IPS-15b (cell line): ENCODE data around the gene HTRA1.

Experiments used
- H3K27me3 ChIP-seq: one replicate; pipeline ENCODE4 v1.6.1; 2013; ENCODE audit warnings: low read length; ENCODE audit not compliant: control insufficient read depth, insufficient read depth
- H3K36me3 ChIP-seq: one replicate; pipeline ENCODE4 v1.6.1; 2013; ENCODE audit warnings: low read length; ENCODE audit not compliant: control insufficient read depth, insufficient read depth
- H3K4me1 ChIP-seq: one replicate; pipeline ENCODE4 v1.6.1; 2013; ENCODE audit warnings: mild to moderate bottlenecking, low read length; ENCODE audit not compliant: control insufficient read depth, insufficient read depth
- H3K4me3 ChIP-seq: one replicate; pipeline ENCODE4 v1.5.1; 2013; ENCODE audit warnings: low read depth, low read length
- H3K9ac ChIP-seq: one replicate; pipeline ENCODE4 v1.6.1; 2013; ENCODE audit warnings: low read depth, mild to moderate bottlenecking, low read length
- H3K9me3 ChIP-seq: one replicate; pipeline ENCODE4 v1.6.1; 2013; ENCODE audit warnings: mild to moderate bottlenecking, low read length; ENCODE audit not compliant: control insufficient read depth, insufficient read depth

The HTRA1 gene

GRCh38 chr10:122478971-122479370 lies 17.6 kb downstream of the HTRA1 start:
- H3K9ac ChIP-seq, result no peak overlapping the region
- no peaks in the 10 kb centered on the region for H3K27me3 ChIP-seq
- H3K4me1 ChIP-seq, result peaks cover 13% of the 10 kb centered on the region
- no peak overlapping the region for H3K4me3 ChIP-seq
- peaks cover 2% of the 10 kb centered on the region for H3K9me3 ChIP-seq
- no peaks in the 10 kb centered on the region for H3K36me3 ChIP-seq

- Histone ChIP-seq H3K4me1 (peaks cover 13% of the 10 kb centered on the region), H3K9me3 (peaks cover 2% of the 10 kb centered on the region), H3K4me3 (no peak overlapping the region), H3K9ac (no peak overlapping the region), H3K27me3 (no peaks in the 10 kb centered on the region), H3K36me3 (no peaks in the 10 kb centered on the region)
Observed at GRCh38 chr10:122480146-122480833, 18.9 kb downstream of the HTRA1 start.

- Histone ChIP-seq H3K27me3 (no peaks in the 10 kb centered on the region), H3K36me3 (no peaks in the 10 kb centered on the region), H3K4me3 (no peak overlapping the region), H3K9ac (no peak overlapping the region), H3K9me3 (peaks cover 2% of the 10 kb centered on the region), H3K4me1 (peaks cover 7% of the 10 kb centered on the region)
Observed at GRCh38 chr10:122481296-122482056, 20.1 kb downstream of the HTRA1 start.

- Histone ChIP-seq H3K9ac (no peak overlapping the region), H3K4me1 (no peaks in the 10 kb centered on the region), H3K27me3 (no peaks in the 10 kb centered on the region), H3K9me3 (peaks cover 2% of the 10 kb centered on the region), H3K4me3 (no peak overlapping the region), H3K36me3 (no peaks in the 10 kb centered on the region)
Observed at GRCh38 chr10:122484276-122485060, 23.1 kb downstream of the HTRA1 start.

GRCh38 chr10:122485670-122486069 lies 24.3 kb downstream of the HTRA1 start:
- Histone ChIP-seq H3K4me3 (no peak overlapping the region), H3K27me3 (no peaks in the 10 kb centered on the region), H3K9ac (no peak overlapping the region), H3K4me1 (no peaks in the 10 kb centered on the region), H3K9me3 (peaks cover 2% of the 10 kb centered on the region), H3K36me3 (no peaks in the 10 kb centered on the region)

GRCh38 chr10:122486406-122487080 lies 25.2 kb downstream of the HTRA1 start:
- Histone ChIP-seq H3K9me3 (peaks cover 2% of the 10 kb centered on the region), H3K27me3 (no peaks in the 10 kb centered on the region), H3K4me3 (no peak overlapping the region), H3K9ac (no peak overlapping the region), H3K36me3 (no peaks in the 10 kb centered on the region), H3K4me1 (no peaks in the 10 kb centered on the region)

GRCh38 chr10:122487174-122487765 lies 25.9 kb downstream of the HTRA1 start:
- Histone ChIP-seq H3K9ac (no peak overlapping the region), H3K36me3 (no peaks in the 10 kb centered on the region), H3K4me3 (no peak overlapping the region), H3K27me3 (no peaks in the 10 kb centered on the region), H3K4me1 (no peaks in the 10 kb centered on the region), H3K9me3 (no peaks in the 10 kb centered on the region)

- H3K36me3 ChIP-seq, result no peaks in the 10 kb centered on the region
- no peak overlapping the region for H3K4me3 ChIP-seq
- no peaks in the 10 kb centered on the region for H3K27me3 ChIP-seq
- no peaks in the 10 kb centered on the region for H3K4me1 ChIP-seq
- H3K9ac ChIP-seq, result no peak overlapping the region
- H3K9me3 ChIP-seq, result no peaks in the 10 kb centered on the region
Observed at GRCh38 chr10:122490268-122490667, 28.9 kb downstream of the HTRA1 start.

GRCh38 chr10:122490786-122491680 lies 29.7 kb downstream of the HTRA1 start:
- no peak overlapping the region for H3K9ac ChIP-seq
- H3K9me3 ChIP-seq, result no peaks in the 10 kb centered on the region
- no peaks in the 10 kb centered on the region for H3K36me3 ChIP-seq

GRCh38 chr10:122492006-122492405 lies 30.7 kb downstream of the HTRA1 start:
- Histone ChIP-seq H3K9me3 (no peaks in the 10 kb centered on the region), H3K4me1 (no peaks in the 10 kb centered on the region), H3K36me3 (no peaks in the 10 kb centered on the region), H3K4me3 (no peak overlapping the region), H3K27me3 (no peaks in the 10 kb centered on the region), H3K9ac (no peak overlapping the region)

More at GRCh38 chr10:122490786-122491680, 29.7 kb downstream of the HTRA1 start:
- H3K4me3 ChIP-seq, result no peak overlapping the region
- H3K4me1 ChIP-seq, result no peaks in the 10 kb centered on the region
- no peaks in the 10 kb centered on the region for H3K27me3 ChIP-seq
